HUES6 (cell line): ENCODE measurements around the gene TUBGCP4.

Experiments
- H3K27ac ChIP-seq: 2 replicates; pipeline ENCODE4 v1.7.0; 2013; ENCODE audit warnings: low read depth, mild to moderate bottlenecking, low read length, inconsistent platforms
- H3K27me3 ChIP-seq: 2 replicates; pipeline ENCODE4 v1.6.1; 2013; ENCODE audit warnings: low read length; ENCODE audit not compliant: control insufficient read depth, insufficient read depth
- H3K36me3 ChIP-seq: 2 replicates; pipeline ENCODE4 v1.6.1; 2013; ENCODE audit warnings: low read length; ENCODE audit not compliant: control insufficient read depth, insufficient read depth
- H3K4me1 ChIP-seq: 2 replicates; pipeline ENCODE4 v1.6.1; 2013; ENCODE audit warnings: low read length; ENCODE audit not compliant: control insufficient read depth, insufficient read depth
- H3K4me3 ChIP-seq: 2 replicates; pipeline ENCODE4 v1.5.1; 2013; ENCODE audit warnings: low read depth, low read length
- H3K9ac ChIP-seq: one replicate; pipeline ENCODE4 v1.6.1; 2013; ENCODE audit warnings: mild to moderate bottlenecking, low read length
- H3K9me3 ChIP-seq: 2 replicates; pipeline ENCODE4 v1.6.1; 2013; ENCODE audit warnings: low read depth, low read length; ENCODE audit not compliant: control insufficient read depth, insufficient read depth

The TUBGCP4 gene

GRCh38 chr15:43433661-43434303 lies 62.9 kb downstream of the TUBGCP4 start:
- Histone ChIP-seq H3K36me3 (peaks cover 85% of the 10 kb centered on the region), H3K9ac (no peak overlapping the region), H3K4me3 (no peak overlapping the region), H3K27me3 (no peaks in the 10 kb centered on the region), H3K4me1 (no peaks in the 10 kb centered on the region), H3K9me3 (no peaks in the 10 kb centered on the region), H3K27ac (no peak overlapping the region)

GRCh38 chr15:43434446-43434845 lies 63.5 kb downstream of the TUBGCP4 start:
- Histone ChIP-seq H3K4me1 (no peaks in the 10 kb centered on the region), H3K4me3 (no peak overlapping the region), H3K27me3 (no peaks in the 10 kb centered on the region), H3K9ac (no peak overlapping the region), H3K9me3 (no peaks in the 10 kb centered on the region), H3K27ac (no peak overlapping the region), H3K36me3 (peaks cover 80% of the 10 kb centered on the region)

- no peak overlapping the region for H3K27ac ChIP-seq
- no peaks in the 10 kb centered on the region for H3K9me3 ChIP-seq
- H3K4me3 ChIP-seq = no peak overlapping the region
- H3K4me1 ChIP-seq = peaks cover 5% of the 10 kb centered on the region
- peaks cover 78% of the 10 kb centered on the region for H3K36me3 ChIP-seq
- H3K27me3 ChIP-seq = no peaks in the 10 kb centered on the region
- no peak overlapping the region for H3K9ac ChIP-seq
Observed at GRCh38 chr15:43436395-43436794, 65.5 kb downstream of the TUBGCP4 start.

GRCh38 chr15:43439268-43439667 lies 68.4 kb downstream of the TUBGCP4 start:
- H3K4me3 ChIP-seq = no peak overlapping the region
- peaks cover 6% of the 10 kb centered on the region for H3K4me1 ChIP-seq
- no peak overlapping the region for H3K27ac ChIP-seq
- H3K9ac ChIP-seq = no peak overlapping the region
- H3K27me3 ChIP-seq = no peaks in the 10 kb centered on the region
- peaks cover 55% of the 10 kb centered on the region for H3K36me3 ChIP-seq
- H3K9me3 ChIP-seq = no peaks in the 10 kb centered on the region

- no peak overlapping the region for H3K9ac ChIP-seq
- peaks cover 6% of the 10 kb centered on the region for H3K4me1 ChIP-seq
- no peaks in the 10 kb centered on the region for H3K9me3 ChIP-seq
- no peak overlapping the region for H3K4me3 ChIP-seq
- peaks cover 62% of the 10 kb centered on the region for H3K36me3 ChIP-seq
- H3K27ac ChIP-seq = peak overlapping the region; percentile 80
- no peaks in the 10 kb centered on the region for H3K27me3 ChIP-seq
Observed at GRCh38 chr15:43440721-43441281, 69.9 kb downstream of the TUBGCP4 start.

GRCh38 chr15:43441316-43441715 lies 70.4 kb downstream of the TUBGCP4 start:
- Histone ChIP-seq H3K27me3 (no peaks in the 10 kb centered on the region), H3K36me3 (peaks cover 62% of the 10 kb centered on the region), H3K27ac (peak overlapping the region; percentile 80), H3K9ac (no peak overlapping the region), H3K4me1 (peaks cover 6% of the 10 kb centered on the region), H3K4me3 (no peak overlapping the region), H3K9me3 (no peaks in the 10 kb centered on the region)

- Histone ChIP-seq H3K4me3 (no peak overlapping the region), H3K4me1 (peaks cover 2% of the 10 kb centered on the region), H3K27me3 (no peaks in the 10 kb centered on the region), H3K9me3 (no peaks in the 10 kb centered on the region), H3K9ac (no peak overlapping the region), H3K27ac (no peak overlapping the region), H3K36me3 (peaks cover 42% of the 10 kb centered on the region)
Observed at GRCh38 chr15:43446344-43446743, 75.4 kb downstream of the TUBGCP4 start.

- no peaks in the 10 kb centered on the region for H3K27me3 ChIP-seq
- peaks cover 52% of the 10 kb centered on the region for H3K36me3 ChIP-seq
- H3K9ac ChIP-seq = no peak overlapping the region
- no peak overlapping the region for H3K4me3 ChIP-seq
- no peaks in the 10 kb centered on the region for H3K9me3 ChIP-seq
- no peaks in the 10 kb centered on the region for H3K4me1 ChIP-seq
- no peak overlapping the region for H3K27ac ChIP-seq
Observed at GRCh38 chr15:43449981-43450380, 79.1 kb downstream of the TUBGCP4 start.
